ENCODE data around the gene TNPO3. TPM values are rescaled to one million over a fixed set of nuclear protein-coding genes. Genes with fewer than 3 reads are reported as not detected.
A peak's percentile ranks its signal among the peaks of the same experiment; 100 is the strongest.

Gene TNPO3
- total and polyA plus RNA-seq, 10 of the 15 experiments (the other 5 are each of a cell fraction or from before 2014, with no cell fraction given): 17.6 to 91.8 (median 65.9) TPM

GRCh38 chr7:129009437-129009836, 45.5 kb downstream of the TNPO3 start (continued):
- peak; percentile 84 for TF ChIP-seq PBX3 (IDR thresholded peaks at IDR 0.05; ENCODE audit: insufficient replicate concordance, low read depth, low read length)
- TF ChIP-seq PML (IDR thresholded peaks at IDR 0.05; ENCODE audit: low read length): no peak; the same call in 1 of the 2 replicates
- TF ChIP-seq CREB1 (IDR thresholded peaks at IDR 0.05; ENCODE audit: low read depth): peak; percentile 68; the same call in 1 of the 2 replicates
- no peak for TF ChIP-seq ZBTB11 (CRISPR knock-in tag; IDR thresholded peaks at IDR 0.05)
- no peak for TF ChIP-seq NFYA (IDR thresholded peaks at IDR 0.05; ENCODE audit: borderline replicate concordance, low read depth, low read length)
- TF ChIP-seq EGR1 (IDR thresholded peaks at IDR 0.05; ENCODE audit: borderline replicate concordance in 1 of 2, low read depth in 2 of 2, low read length in 2 of 2): no peak
- TF ChIP-seq PRDM15 (CRISPR knock-in tag; IDR thresholded peaks at IDR 0.05): no peak
- TF ChIP-seq BACH1 (IDR thresholded peaks at IDR 0.05; ENCODE audit: borderline replicate concordance): peak; percentile 37; the same call in 1 of the 2 replicates
- 0 out of 2 replicates have a peak, but pooled peaks have one; percentile 65 for TF ChIP-seq TCF3 (IDR thresholded peaks at IDR 0.05; ENCODE audit: borderline replicate concordance, insufficient read depth, low read depth, low read length)
- no peak for TF ChIP-seq JUND (IDR thresholded peaks at IDR 0.05; ENCODE audit: low read depth, low read length)
- no peak for TF ChIP-seq MYB (IDR thresholded peaks at IDR 0.05; ENCODE audit: borderline replicate concordance, low read depth, low read length)
- peak; percentile 61; the same call in 1 of the 2 replicates for TF ChIP-seq EED (IDR thresholded peaks at IDR 0.05; ENCODE audit: low read depth)
- TF ChIP-seq PKNOX1 (IDR thresholded peaks at IDR 0.05): peak; percentile 86
- peak; percentile 82 for TF ChIP-seq CREM (IDR thresholded peaks at IDR 0.05; ENCODE audit: low read depth)
- no peak for TF ChIP-seq EZH2 (IDR thresholded peaks at IDR 0.05; ENCODE audit: borderline replicate concordance, control insufficient read depth, low read depth, low read length)
- no peak for TF ChIP-seq ASH2L (IDR thresholded peaks at IDR 0.05; ENCODE audit: borderline replicate concordance, low read depth)
- TF ChIP-seq HDAC6 (IDR thresholded peaks at IDR 0.05; ENCODE audit: unreplicated experiment): no peak
- no peak for TF ChIP-seq RAD21 (IDR thresholded peaks at IDR 0.05; ENCODE audit: insufficient read depth, low read depth, low read length)
- no peak for TF ChIP-seq LARP7 (IDR thresholded peaks at IDR 0.05)
- no peak for TF ChIP-seq CEBPB (IDR thresholded peaks at IDR 0.05; ENCODE audit: borderline replicate concordance in 1 of 2, low read depth in 2 of 2, low read length in 2 of 2)
- TF ChIP-seq POLR2AphosphoS2 (IDR thresholded peaks at IDR 0.05; ENCODE audit: low read depth, low read length): no peak
- TF ChIP-seq ZNF207 (IDR thresholded peaks at IDR 0.05; ENCODE audit: borderline replicate concordance): no peak
